Astrocyte (in vitro differentiated cells and primary cell): ENCODE data around the gene GPR141.

ENCODE experiments used
- EZH2 ChIP-seq: IDR thresholded peaks from 2 replicates; pipeline ENCODE4 v1.6.1; 2012; ENCODE audit warnings: mild to moderate bottlenecking, low read length, inconsistent platforms; ENCODE audit not compliant: insufficient read depth
- TF ChIP-seq, protein P1 (sequence below): IDR thresholded peaks from 2 replicates; pipeline ENCODE4 v1.5.1; 2011; ENCODE audit warnings: low read depth, mild to moderate bottlenecking, inconsistent platforms, low read length, moderate library complexity; ENCODE audit not compliant: insufficient read depth

DNA sequence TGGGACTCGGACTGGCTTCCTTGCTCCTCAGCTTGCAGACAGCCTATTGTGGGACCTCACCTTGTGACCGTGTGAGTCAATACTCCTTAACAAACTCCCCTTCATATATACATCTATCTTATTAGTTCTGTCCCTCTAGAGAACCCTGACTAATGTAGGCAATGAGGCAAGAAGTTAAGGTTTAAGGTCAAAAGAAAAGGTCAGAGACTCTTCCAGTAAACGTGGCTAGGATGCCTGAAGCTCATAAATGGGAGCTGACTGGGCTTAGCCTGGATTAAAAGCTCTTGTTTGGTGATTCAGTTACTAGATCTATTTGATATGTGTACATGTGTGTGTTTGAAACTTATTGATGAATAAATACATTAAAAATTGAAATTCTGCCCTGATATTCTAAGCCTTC lies 10.6 kb upstream of the GPR141 start:
- TF ChIP-seq EZH2 = no peak
- TF ChIP-seq, protein P1, sequence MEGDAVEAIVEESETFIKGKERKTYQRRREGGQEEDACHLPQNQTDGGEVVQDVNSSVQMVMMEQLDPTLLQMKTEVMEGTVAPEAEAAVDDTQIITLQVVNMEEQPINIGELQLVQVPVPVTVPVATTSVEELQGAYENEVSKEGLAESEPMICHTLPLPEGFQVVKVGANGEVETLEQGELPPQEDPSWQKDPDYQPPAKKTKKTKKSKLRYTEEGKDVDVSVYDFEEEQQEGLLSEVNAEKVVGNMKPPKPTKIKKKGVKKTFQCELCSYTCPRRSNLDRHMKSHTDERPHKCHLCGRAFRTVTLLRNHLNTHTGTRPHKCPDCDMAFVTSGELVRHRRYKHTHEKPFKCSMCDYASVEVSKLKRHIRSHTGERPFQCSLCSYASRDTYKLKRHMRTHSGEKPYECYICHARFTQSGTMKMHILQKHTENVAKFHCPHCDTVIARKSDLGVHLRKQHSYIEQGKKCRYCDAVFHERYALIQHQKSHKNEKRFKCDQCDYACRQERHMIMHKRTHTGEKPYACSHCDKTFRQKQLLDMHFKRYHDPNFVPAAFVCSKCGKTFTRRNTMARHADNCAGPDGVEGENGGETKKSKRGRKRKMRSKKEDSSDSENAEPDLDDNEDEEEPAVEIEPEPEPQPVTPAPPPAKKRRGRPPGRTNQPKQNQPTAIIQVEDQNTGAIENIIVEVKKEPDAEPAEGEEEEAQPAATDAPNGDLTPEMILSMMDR = no peak
